ENCODE data around the gene TBC1D8. TPM values are rescaled to one million over a fixed set of nuclear protein-coding genes. Genes with fewer than 3 reads are reported as not detected.

The TBC1D8 gene
- total and polyA plus RNA-seq, 3 donors from 2014 or later = 62.2 to 125 (median 90.1) TPM

DNA sequence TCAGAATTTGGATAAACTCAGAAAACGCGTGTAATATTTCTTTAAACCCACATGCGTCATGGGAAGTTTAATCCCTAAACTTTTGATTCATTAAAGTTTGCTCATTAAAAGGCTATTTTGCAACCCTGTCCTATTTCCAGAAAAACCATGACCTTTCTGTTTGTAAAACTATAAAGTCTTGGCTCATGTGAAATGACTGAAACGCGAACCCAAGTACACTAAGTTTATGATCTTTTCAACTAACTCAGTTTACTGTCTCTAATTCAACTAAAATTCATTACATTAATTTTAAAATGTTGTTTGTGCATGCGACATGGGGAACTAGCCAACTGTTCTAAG, 153.0 kb downstream of the TBC1D8 start:
- H3K4me3 ChIP-seq = no peak overlapping the region
- intact Hi-C loops (cut with DNase I; ENCODE audit: low total_unique reads) = no loop called here
- no peaks in the 10 kb centered on the region for H3K36me3 ChIP-seq (ENCODE audit: low read depth, missing control alignments)
- no peak for DNase-seq
- 55 to 63% methylated on average over 6 of the region's 6 CpGs for WGBS, 2 donors
- no peaks in the 10 kb centered on the region for H3K9me3 ChIP-seq
- H3K4me1 ChIP-seq = peaks cover 7% of the 10 kb centered on the region
- no peaks in the 10 kb centered on the region for H3K27me3 ChIP-seq
- H3K27ac ChIP-seq = no peak overlapping the region
- TF ChIP-seq, protein P1, sequence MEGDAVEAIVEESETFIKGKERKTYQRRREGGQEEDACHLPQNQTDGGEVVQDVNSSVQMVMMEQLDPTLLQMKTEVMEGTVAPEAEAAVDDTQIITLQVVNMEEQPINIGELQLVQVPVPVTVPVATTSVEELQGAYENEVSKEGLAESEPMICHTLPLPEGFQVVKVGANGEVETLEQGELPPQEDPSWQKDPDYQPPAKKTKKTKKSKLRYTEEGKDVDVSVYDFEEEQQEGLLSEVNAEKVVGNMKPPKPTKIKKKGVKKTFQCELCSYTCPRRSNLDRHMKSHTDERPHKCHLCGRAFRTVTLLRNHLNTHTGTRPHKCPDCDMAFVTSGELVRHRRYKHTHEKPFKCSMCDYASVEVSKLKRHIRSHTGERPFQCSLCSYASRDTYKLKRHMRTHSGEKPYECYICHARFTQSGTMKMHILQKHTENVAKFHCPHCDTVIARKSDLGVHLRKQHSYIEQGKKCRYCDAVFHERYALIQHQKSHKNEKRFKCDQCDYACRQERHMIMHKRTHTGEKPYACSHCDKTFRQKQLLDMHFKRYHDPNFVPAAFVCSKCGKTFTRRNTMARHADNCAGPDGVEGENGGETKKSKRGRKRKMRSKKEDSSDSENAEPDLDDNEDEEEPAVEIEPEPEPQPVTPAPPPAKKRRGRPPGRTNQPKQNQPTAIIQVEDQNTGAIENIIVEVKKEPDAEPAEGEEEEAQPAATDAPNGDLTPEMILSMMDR (IDR thresholded peaks at IDR 0.05) = no peak
- TF ChIP-seq POLR2A (IDR thresholded peaks at IDR 0.05) = no peak

DNA sequence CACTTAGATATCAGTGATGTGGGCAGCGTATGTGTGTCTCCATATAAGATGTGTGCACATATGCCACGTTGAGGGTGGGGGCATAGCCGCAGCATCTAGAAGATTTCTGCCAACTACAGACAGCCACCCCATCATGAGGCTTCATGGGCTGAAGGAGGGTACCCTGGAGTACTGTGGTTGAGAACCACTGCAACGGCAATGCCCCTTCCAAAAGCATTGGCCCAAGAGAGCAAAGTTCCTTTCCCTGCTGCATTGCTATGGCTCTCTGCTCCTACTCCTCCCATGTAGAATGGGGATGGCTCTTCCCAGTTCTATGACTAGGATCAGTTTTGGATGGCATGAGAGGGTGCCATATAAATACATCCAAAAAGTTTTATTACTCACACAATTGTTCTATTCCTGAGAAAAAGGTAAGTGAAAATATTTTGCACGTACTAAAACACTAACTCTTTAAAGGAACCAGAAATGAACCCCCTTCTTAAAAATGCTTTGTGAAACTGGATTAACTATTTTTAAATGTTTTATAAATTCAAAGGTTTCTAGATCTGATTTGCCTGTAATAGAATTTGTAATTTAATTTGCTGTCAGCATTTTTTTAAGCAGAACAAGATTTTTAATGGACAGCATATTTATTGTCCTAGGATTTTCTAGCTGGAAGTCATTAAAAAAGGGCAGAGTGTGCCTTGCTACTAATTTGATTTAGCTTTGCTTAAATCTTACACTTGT, 153.5 kb downstream of the TBC1D8 start:
- Histone ChIP-seq H3K4me1 (peaks cover 5% of the 10 kb centered on the region), H3K27me3 (no peaks in the 10 kb centered on the region), H3K4me3 (no peak overlapping the region), H3K36me3 (ENCODE audit: low read depth, missing control alignments) (no peaks in the 10 kb centered on the region), H3K27ac (no peak overlapping the region), H3K9me3 (no peaks in the 10 kb centered on the region)
- 89 to 92% methylated on average over 4 to 5 of the region's 5 CpGs for WGBS, 2 donors
- TF ChIP-seq, protein P1 (IDR thresholded peaks at IDR 0.05) = no peak
- no peak for TF ChIP-seq POLR2A (IDR thresholded peaks at IDR 0.05)
- DNase-seq = no peak
- intact Hi-C loops (cut with DNase I; ENCODE audit: low total_unique reads) = no loop called here

DNA sequence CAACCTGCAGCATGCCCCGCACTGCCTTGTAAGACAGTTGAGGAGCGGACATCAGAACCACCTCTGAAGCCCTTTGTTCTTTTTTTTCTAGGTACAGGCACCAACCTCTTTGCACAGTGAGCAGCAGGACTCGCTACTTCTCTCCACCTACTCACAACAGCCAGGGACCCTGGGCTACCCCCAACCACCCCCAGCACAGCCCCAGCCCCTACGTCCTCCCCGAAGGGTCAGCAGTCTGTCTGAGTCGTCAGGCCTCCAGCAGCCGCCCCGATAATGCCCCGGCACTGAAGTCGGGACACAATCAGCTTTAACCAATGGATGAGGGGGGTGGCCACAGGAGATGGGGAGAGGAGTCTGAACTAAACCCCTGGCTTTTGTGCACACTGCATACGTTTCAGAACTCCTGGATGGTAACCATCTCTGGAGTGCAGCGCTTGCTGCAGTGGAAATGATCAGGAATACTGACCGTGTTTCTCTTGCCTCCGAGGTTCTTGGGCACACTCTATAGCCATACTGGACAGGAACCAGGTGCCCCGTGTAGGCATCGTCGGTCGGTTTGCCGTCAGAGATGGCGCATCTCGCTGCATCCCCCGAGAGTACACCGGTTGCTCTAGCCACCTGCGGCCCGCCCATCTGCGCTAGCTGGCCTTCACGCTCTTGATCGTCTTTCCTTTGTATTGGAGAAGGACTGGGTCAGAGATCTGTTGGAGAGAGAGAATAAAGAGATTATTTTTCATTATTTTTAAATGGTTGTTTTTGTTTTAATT, 155.7 kb downstream of the TBC1D8 start:
- Histone ChIP-seq H3K4me3 (no peak overlapping the region), H3K4me1 (no peaks in the 10 kb centered on the region), H3K27me3 (no peaks in the 10 kb centered on the region), H3K9me3 (no peaks in the 10 kb centered on the region), H3K36me3 (ENCODE audit: low read depth, missing control alignments) (no peaks in the 10 kb centered on the region), H3K27ac (no peak overlapping the region)
- TF ChIP-seq POLR2A (IDR thresholded peaks at IDR 0.05) = no peak
- TF ChIP-seq, protein P1 (IDR thresholded peaks at IDR 0.05) = no peak
- intact Hi-C loops (cut with DNase I; ENCODE audit: low total_unique reads) = no loop called here
- 92 to 95% methylated on average over 28 of the region's 28 CpGs for WGBS, 2 donors
- no peak for DNase-seq

DNA sequence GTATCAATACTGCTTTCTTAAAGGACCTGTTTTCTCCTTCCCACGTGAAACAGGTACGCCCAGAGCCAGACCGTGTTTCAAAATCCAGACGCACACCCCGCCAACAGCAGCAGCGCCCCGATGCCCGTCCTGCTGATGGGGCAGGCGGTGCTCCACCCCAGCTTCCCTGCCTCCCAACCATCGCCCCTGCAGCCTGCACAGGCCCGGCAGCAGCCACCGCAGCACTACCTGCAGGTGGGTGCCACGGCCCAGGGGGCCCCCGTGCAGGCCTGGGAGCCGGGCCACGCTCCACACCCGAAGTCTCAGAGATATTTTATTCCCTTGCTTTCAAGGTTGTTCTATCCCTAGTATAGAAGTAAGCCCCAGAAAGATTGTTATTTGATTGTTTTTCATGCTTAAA, 157.9 kb downstream of the TBC1D8 start:
- no peak for DNase-seq
- Histone ChIP-seq H3K27me3 (no peaks in the 10 kb centered on the region), H3K9me3 (no peaks in the 10 kb centered on the region), H3K27ac (no peak overlapping the region), H3K4me1 (no peaks in the 10 kb centered on the region), H3K4me3 (no peak overlapping the region), H3K36me3 (ENCODE audit: low read depth, missing control alignments) (no peaks in the 10 kb centered on the region)
- no peak for TF ChIP-seq POLR2A (IDR thresholded peaks at IDR 0.05)
- TF ChIP-seq, protein P1 (IDR thresholded peaks at IDR 0.05) = no peak
- WGBS, 2 donors = 92 to 93% methylated on average over 17 of the region's 17 CpGs
- intact Hi-C loops (cut with DNase I; ENCODE audit: low total_unique reads) = no loop called here

Data from testis (tissue), 3 donors.